Aorta (tissue), 5 donors: ENCODE measurements around the gene ADPRHL1. TPM values are rescaled to one million over a fixed set of nuclear protein-coding genes. Genes with fewer than 3 reads are reported as not detected.

Source experiments
- ATAC-seq: fragments of 200-7000 bp; cut with Tn5 transposase; one replicate; pipeline ENCODE4 v1.9.1; 2022; ENCODE audit warnings: moderate library complexity; ENCODE audit not compliant: low FRiP score
- DNase-seq, 2 donors: peaks; one replicate each; pipeline ENCODE4 v3.0.0-alpha.2; 2020
- H3K27ac ChIP-seq, 2 donors: one replicate each; pipeline ENCODE4 v1.5.1; 2013; ENCODE audit warnings: low read length in 2 of 2, mild to moderate bottlenecking in 2 of 2, moderate library complexity in 2 of 2, control low read depth in 1 of 2, inconsistent platforms in 1 of 2, low read depth in 1 of 2
- H3K27me3 ChIP-seq, 2 donors: one replicate each; pipeline ENCODE4 v1.6.1; 2013; ENCODE audit warnings: control low read depth in 1 of 2, low read length in 1 of 2, mild to moderate bottlenecking in 1 of 2, moderate library complexity in 1 of 2; ENCODE audit not compliant: insufficient read depth in 2 of 2, control insufficient read depth in 1 of 2
- H3K36me3 ChIP-seq, 2 donors: one replicate each; pipeline ENCODE4 v1.6.1; 2013; ENCODE audit warnings: control low read depth in 1 of 2, low read length in 1 of 2, mild to moderate bottlenecking in 1 of 2; ENCODE audit not compliant: insufficient read depth in 2 of 2, control insufficient read depth in 1 of 2
- H3K4me1 ChIP-seq, 2 donors: one replicate each; pipeline ENCODE4 v1.6.1; 2013; ENCODE audit warnings: low read length in 2 of 2, control low read depth in 1 of 2, mild to moderate bottlenecking in 1 of 2, moderate library complexity in 1 of 2; ENCODE audit not compliant: insufficient read depth in 2 of 2, control insufficient read depth in 1 of 2
- H3K4me3 ChIP-seq, 2 donors: one replicate each; pipeline ENCODE4 v1.5.1; 2013; ENCODE audit warnings: low read length in 2 of 2, control low read depth in 1 of 2, mild to moderate bottlenecking in 1 of 2
- H3K9me3 ChIP-seq: one replicate; pipeline ENCODE4 v1.6.1; 2013; ENCODE audit warnings: mild to moderate bottlenecking, low read length; ENCODE audit not compliant: control insufficient read depth
- WGBS, 2 donors: extraction: QIAGEN DNeasy Blood & Tissue Kit; methylation state at CpG; one replicate each; pipeline ENCODE4 v1.1.7; 2013; 5-methylcytosine and 5-hydroxymethylcytosine counted together
- intact Hi-C, 2 donors: fragments of 100-400 bp; cut with DNase I; formaldehyde crosslinking; loops; one replicate each; pipeline versions ENCODE4 v1.14.2 to v1.15.0; 2022
- polyA plus RNA-seq, 2 donors: library from polyadenylated mRNA; stranded (reverse); fragments of 200-250 nt; gene quantifications; one replicate each; pipeline ENCODE4 v1.2.3, GENCODE V29; 2013
- total RNA-seq, 2 donors: library from RNA; stranded (reverse); fragmentation: NEBNext Ultra II Directional; extraction: Animal tissue kit (Norgen Biotek cat#: 25700); gene quantifications; one replicate each; pipeline ENCODE4 v1.2.1, GENCODE V29; 2021
- donor health status: healthy with polysubstance abuse.
- donor health status: Bipolar disorder and iron deficiency.
- donor health status: DM: no; HTN: no; CAD: no.
- donor health status: DM: no; HTN: no; CAD: no.
- donor health status: DM: yes; HTN: yes; CAD: no.

Gene ADPRHL1
- total and polyA plus RNA-seq, 4 donors: 2.0 to 10.8 (median 3.2) TPM

DNA sequence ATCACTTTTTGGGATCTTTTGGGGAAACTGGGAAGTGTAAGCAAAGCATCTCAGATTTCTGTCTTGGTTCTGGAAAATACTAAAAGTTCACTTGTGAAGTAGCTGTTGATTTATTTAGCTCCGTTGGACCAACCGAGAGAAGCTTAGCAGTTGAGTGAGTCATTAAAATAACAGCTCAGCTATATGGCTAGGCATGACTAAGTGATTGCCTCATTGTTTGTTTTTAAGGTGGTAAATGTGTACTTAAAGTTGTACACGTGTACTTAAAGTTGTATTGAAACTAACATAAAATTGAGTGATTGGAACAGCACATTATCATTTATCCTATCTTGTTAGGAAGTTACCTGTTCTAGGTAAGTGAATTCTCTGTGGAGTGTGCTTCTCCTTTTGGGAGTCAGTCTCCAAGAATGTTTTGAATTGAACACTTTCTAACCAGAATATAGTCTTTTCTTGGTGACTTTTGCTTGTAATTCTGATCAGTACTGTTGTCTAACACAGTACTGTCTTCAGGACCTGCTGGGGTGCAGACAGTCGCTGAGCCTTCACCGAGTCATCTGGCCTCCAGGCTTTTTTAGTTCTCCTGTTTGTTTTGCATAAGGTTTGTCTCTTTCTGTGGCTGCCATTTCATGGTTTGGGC, 40.1 kb upstream of the ADPRHL1 start:
- peak overlapping the region; percentile 26 to 37 for H3K27ac ChIP-seq

GRCh38 chr13:113491982-113492381, 38.7 kb upstream of the ADPRHL1 start:
- Histone ChIP-seq H3K4me1 (no peaks in the 10 kb centered on the region), H3K27ac (no peak overlapping the region), H3K9me3 (no peaks in the 10 kb centered on the region), H3K4me3 (peak overlapping the region; percentile 79 to 96), H3K36me3 (peaks cover 0 to 2% of the 10 kb centered on the region in 2 donors), H3K27me3 (no peaks in the 10 kb centered on the region)
- 46 to 49% methylated on average over 9 of the region's 9 CpGs for WGBS, 2 donors
- intact Hi-C loops: loop anchor here in 1 of 2 donors (5.0 kb wide), 1 partner anchor 80 kb away; no protein-coding TSS in a partner anchor
- DNase-seq (no peak), ATAC-seq (no peak)

More for the DNA sequence above, 40.1 kb upstream of the ADPRHL1 start:
- 13 to 15% methylated on average over 5 of the region's 5 CpGs for WGBS, 2 donors
- ATAC-seq (no peak), DNase-seq (no peak)
- intact Hi-C loops: loop anchor here in 1 of 2 donors (5.0 kb wide), 1 partner anchor 81 kb away; no protein-coding TSS in a partner anchor
- Histone ChIP-seq H3K27me3 (no peaks in the 10 kb centered on the region), H3K4me3 (peak overlapping the region in 1 of 2 donors; percentile 24), H3K4me1 (no peaks in the 10 kb centered on the region), H3K9me3 (no peaks in the 10 kb centered on the region), H3K36me3 (peaks cover 0 to 6% of the 10 kb centered on the region in 2 donors)

DNA sequence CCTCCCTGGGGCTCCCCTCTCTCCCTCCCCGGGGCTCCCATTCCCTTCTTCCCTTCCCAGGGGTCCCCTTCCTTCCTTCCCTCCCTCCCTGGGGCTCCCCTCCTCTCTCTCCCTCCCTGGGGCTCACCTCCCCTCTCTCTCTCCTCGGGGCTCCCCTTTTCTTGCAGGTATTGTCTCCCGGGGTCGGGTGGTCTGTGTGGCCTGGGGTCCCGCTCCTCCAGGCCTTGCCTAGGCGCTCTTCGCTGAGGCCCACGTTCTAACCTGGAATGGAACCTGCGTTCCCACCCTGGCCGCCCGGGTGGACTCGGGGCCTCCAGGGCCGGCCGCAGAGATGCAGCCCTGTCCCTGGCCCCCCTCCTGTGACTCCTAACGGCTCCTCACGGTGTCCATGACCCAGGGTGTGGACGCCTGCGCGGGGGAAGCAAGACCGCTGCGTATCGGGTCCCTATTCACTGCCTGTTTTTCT, 38.2 kb upstream of the ADPRHL1 start:
- ATAC-seq (peak; percentile 40), DNase-seq (peak in 1 of 2 donors; percentile 69)
- Histone ChIP-seq H3K9me3 (no peaks in the 10 kb centered on the region), H3K36me3 (no peaks in the 10 kb centered on the region), H3K4me3 (peak overlapping the region; percentile 79 to 96), H3K4me1 (no peaks in the 10 kb centered on the region), H3K27me3 (no peaks in the 10 kb centered on the region), H3K27ac (peak overlapping the region; percentile 44 to 85)
- WGBS, 2 donors: 1 to 2% methylated on average over 22 of the region's 22 CpGs
- intact Hi-C loops: loop anchor here in 1 of 2 donors (5.0 kb wide), 1 partner anchor 79 kb away; no protein-coding TSS in a partner anchor

- Histone ChIP-seq H3K4me3 (peak within 1 kb of the TSS; percentile 79 to 96), H3K27me3 (no peaks in the 10 kb centered on the region), H3K4me1 (no peaks in the 10 kb centered on the region), H3K9me3 (no peaks in the 10 kb centered on the region), H3K36me3 (no peaks in the 10 kb centered on the region), H3K27ac (peak within 1 kb of the TSS; percentile 44 to 85)
- ATAC-seq (peak; percentile 98), DNase-seq (peak; percentile 97 to 98)
- 0% methylated on average over 90 to 115 of the region's 115 CpGs for WGBS, 2 donors
- intact Hi-C loops: loop anchor here in 1 of 2 donors (5.0 kb wide), 1 partner anchor 78 kb away; no protein-coding TSS in a partner anchor
These were observed 37.5 kb upstream of the ADPRHL1 start, which contains the start of gene DCUN1D2 for GRCh38 chr13:113490496-113491417. TSS of gene DCUN1D2 (minus strand) at chr13:113490711. CDS start at chr13:113490669, 42 bp downstream.

- H3K27ac ChIP-seq: peak overlapping the region in 1 of 2 donors; percentile 28
- DNase-seq (no peak), ATAC-seq (peak; percentile 12)
- H3K36me3 ChIP-seq: no peaks in the 10 kb centered on the region
- no peaks in the 10 kb centered on the region for H3K9me3 ChIP-seq
- 2% methylated on average over 52 to 54 of the region's 54 CpGs for WGBS, 2 donors
- no peaks in the 10 kb centered on the region for H3K4me1 ChIP-seq
- intact Hi-C loops: loop anchor here in 1 of 2 donors (5.0 kb wide), 1 partner anchor 78 kb away; no protein-coding TSS in a partner anchor
- no peaks in the 10 kb centered on the region for H3K27me3 ChIP-seq
- peak overlapping the region; percentile 44 to 89 for H3K4me3 ChIP-seq
These were observed 36.5 kb upstream of the ADPRHL1 start for GRCh38 chr13:113489549-113490495.

DNA sequence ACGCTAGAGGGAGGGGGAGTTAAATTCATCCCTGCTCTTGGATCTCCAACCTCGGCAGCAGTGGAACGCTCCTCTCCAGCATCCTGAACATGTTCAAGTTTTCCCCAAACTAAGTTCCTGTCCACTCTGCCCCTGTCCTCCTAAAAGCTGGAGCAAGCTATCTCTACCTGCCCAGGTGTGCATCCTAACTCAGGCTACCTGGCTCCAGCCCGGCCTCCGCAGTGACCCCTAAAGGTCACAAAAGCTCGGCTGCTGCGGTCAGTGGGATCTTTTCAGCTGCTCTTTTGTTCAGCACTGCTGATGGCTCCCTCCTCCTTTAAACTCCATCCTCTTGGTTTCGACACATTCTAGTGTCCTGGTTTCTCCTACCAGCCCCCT, 35.9 kb upstream of the ADPRHL1 start:
- 53% methylated on average over 8 of the region's 8 CpGs for WGBS, 2 donors
- DNase-seq: no peak
- ATAC-seq: no peak

DNA sequence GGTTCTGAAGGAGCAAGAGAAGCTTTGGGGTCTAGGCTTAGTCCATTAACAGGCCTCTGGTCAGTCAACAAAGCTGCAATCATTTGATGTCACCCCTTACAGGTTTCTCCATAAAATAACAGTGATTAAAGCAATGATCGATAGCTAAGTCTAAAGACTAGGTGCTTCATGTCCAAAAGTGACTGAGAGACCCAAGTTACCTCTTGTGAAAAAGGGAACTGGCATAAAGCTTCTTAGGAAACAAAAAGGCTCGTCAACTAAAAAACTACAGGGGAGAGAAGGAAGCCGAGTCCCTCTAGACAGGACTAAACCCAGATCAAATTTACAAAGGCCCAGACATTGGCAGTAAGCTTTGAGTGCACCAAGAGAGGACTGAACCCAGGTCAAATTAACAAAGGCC, 35.0 kb upstream of the ADPRHL1 start:
- H3K9me3 ChIP-seq: no peaks in the 10 kb centered on the region
- no peaks in the 10 kb centered on the region for H3K36me3 ChIP-seq
- 85 to 95% methylated on average over 3 of the region's 3 CpGs for WGBS, 2 donors
- no peaks in the 10 kb centered on the region for H3K27me3 ChIP-seq
- no peak overlapping the region for H3K27ac ChIP-seq
- DNase-seq (no peak), ATAC-seq (no peak)
- no peaks in the 10 kb centered on the region for H3K4me1 ChIP-seq
- H3K4me3 ChIP-seq: no peak overlapping the region
- intact Hi-C loops: no loop called here

More for the DNA sequence above, 35.9 kb upstream of the ADPRHL1 start:
- Histone ChIP-seq H3K27ac (no peak overlapping the region), H3K9me3 (no peaks in the 10 kb centered on the region), H3K4me1 (no peaks in the 10 kb centered on the region), H3K27me3 (no peaks in the 10 kb centered on the region), H3K36me3 (no peaks in the 10 kb centered on the region), H3K4me3 (no peak overlapping the region)
- intact Hi-C loops: no loop called here

DNA sequence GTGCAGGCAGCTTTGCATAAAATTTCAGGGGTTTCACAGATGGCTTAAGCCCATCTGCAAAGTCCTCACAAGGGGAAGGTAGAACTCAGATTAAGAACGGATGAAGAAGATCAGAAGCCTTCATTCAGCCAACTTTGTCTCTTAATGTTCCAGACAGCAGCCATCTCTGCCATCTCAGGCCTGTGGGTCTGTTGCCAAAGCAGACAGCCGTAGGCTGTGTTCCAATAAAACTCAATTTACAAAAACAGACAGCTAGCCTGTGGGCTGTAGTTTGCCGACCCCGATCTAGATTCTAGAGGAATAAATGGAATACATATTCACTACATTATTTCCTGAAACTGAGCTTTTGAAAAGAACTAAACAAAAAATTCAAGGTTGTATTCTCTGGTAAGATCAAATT, 33.4 kb upstream of the ADPRHL1 start:
- 39 to 47% methylated on average over 4 of the region's 4 CpGs for WGBS, 2 donors
- no peak overlapping the region for H3K27ac ChIP-seq

More for the DNA sequence above, 33.4 kb upstream of the ADPRHL1 start:
- intact Hi-C loops: no loop called here
- no peak for ATAC-seq
- no peak for DNase-seq
- no peaks in the 10 kb centered on the region for H3K4me1 ChIP-seq
- no peaks in the 10 kb centered on the region for H3K27me3 ChIP-seq
- no peaks in the 10 kb centered on the region for H3K36me3 ChIP-seq
- H3K4me3 ChIP-seq: no peak overlapping the region
- H3K9me3 ChIP-seq: no peaks in the 10 kb centered on the region
